Neuronal stem cell (in vitro differentiated cells): Measurements from ENCODE around the gene NDUFA13.

ENCODE experiments used
- DNase-seq: peaks from one replicate; pipeline ENCODE4 v3.0.0-alpha.2; 2013; ENCODE audit warnings: low spot score
- H2AFZ ChIP-seq: one replicate; pipeline ENCODE4 v1.6.1; 2013; ENCODE audit warnings: mild to moderate bottlenecking, low read length, inconsistent platforms
- H2AK5ac ChIP-seq: 2 replicates; pipeline ENCODE4 v1.6.1; 2013; ENCODE audit warnings: low read depth, mild to moderate bottlenecking, inconsistent platforms, low read length, moderate library complexity, mixed read lengths
- H2BK120ac ChIP-seq: 2 replicates; pipeline ENCODE4 v1.6.1; 2013; ENCODE audit warnings: low read depth, mild to moderate bottlenecking, inconsistent platforms, low read length, moderate library complexity, mixed read lengths
- H2BK12ac ChIP-seq: one replicate; pipeline ENCODE4 v1.6.1; 2013; ENCODE audit warnings: low read length, inconsistent platforms
- H2BK15ac ChIP-seq: 2 replicates; pipeline ENCODE4 v1.6.1; 2013; ENCODE audit warnings: mild to moderate bottlenecking, low read length, inconsistent platforms, mixed read lengths
- H2BK5ac ChIP-seq: one replicate; pipeline ENCODE4 v1.6.1; 2013; ENCODE audit warnings: inconsistent platforms, mild to moderate bottlenecking, low read length, moderate library complexity
- H3K14ac ChIP-seq: one replicate; pipeline ENCODE4 v1.6.1; 2013; ENCODE audit warnings: low read length, inconsistent platforms
- H3K18ac ChIP-seq: 2 replicates; pipeline ENCODE4 v1.6.1; 2013; ENCODE audit warnings: low read length, inconsistent platforms
- H3K23ac ChIP-seq: 2 replicates; pipeline ENCODE4 v1.6.1; 2013; ENCODE audit warnings: low read depth, mild to moderate bottlenecking, mixed read lengths, low read length, inconsistent platforms; ENCODE audit not compliant: poor library complexity
- H3K27ac ChIP-seq: replicated peaks from 3 replicates; pipeline ENCODE4 v1.5.1; 2013; ENCODE audit warnings: low read length, inconsistent platforms
- H3K27me3 ChIP-seq, 3 experiments: 2 replicates each; pipeline ENCODE4 v1.6.1; 2013; ENCODE audit warnings: low read length in 3 of 3, mild to moderate bottlenecking in 2 of 3, inconsistent platforms in 1 of 3, low read depth in 1 of 3, mixed read lengths in 1 of 3, moderate library complexity in 1 of 3; ENCODE audit not compliant: control insufficient read depth in 3 of 3, insufficient read depth in 3 of 3
- H3K36me3 ChIP-seq, 2 donors: replicated peaks in 1 of 2; 2 replicates each; pipeline ENCODE4 v1.6.1; 2013; ENCODE audit warnings: low read length in 2 of 2; ENCODE audit not compliant: control insufficient read depth in 2 of 2, insufficient read depth in 2 of 2
- H3K4ac ChIP-seq: 2 replicates; pipeline ENCODE4 v1.6.1; 2013; ENCODE audit warnings: inconsistent platforms, mild to moderate bottlenecking, low read length, moderate library complexity
- H3K4me1 ChIP-seq, 2 donors: 1 replicate in 1 of 2; 2 replicates in 1 of 2; pipeline ENCODE4 v1.6.1; 2013; ENCODE audit warnings: low read length in 2 of 2, low read depth in 1 of 2; ENCODE audit not compliant: control insufficient read depth in 2 of 2, insufficient read depth in 1 of 2
- H3K4me2 ChIP-seq: one replicate; pipeline ENCODE4 v1.6.1; 2013; ENCODE audit warnings: mild to moderate bottlenecking, low read length, inconsistent platforms; ENCODE audit not compliant: insufficient read depth, poor library complexity, severe bottlenecking
- H3K4me3 ChIP-seq, 2 donors: 2 replicates each; pipeline ENCODE4 v1.5.1; 2013; ENCODE audit warnings: low read length in 2 of 2, mild to moderate bottlenecking in 2 of 2, inconsistent platforms in 1 of 2, moderate library complexity in 1 of 2
- H3K79me1 ChIP-seq: one replicate; pipeline ENCODE4 v1.6.1; 2013; ENCODE audit warnings: low read depth, mild to moderate bottlenecking, inconsistent platforms, low read length, moderate library complexity
- H3K9ac ChIP-seq: one replicate; pipeline ENCODE4 v1.6.1; 2013; ENCODE audit warnings: mild to moderate bottlenecking, low read depth, low read length, inconsistent platforms; ENCODE audit not compliant: poor library complexity
- H3K9me3 ChIP-seq, 2 donors: replicated peaks in 1 of 2; 2 replicates each; pipeline versions ENCODE3 to v1.6.1; 2013; ENCODE audit warnings: low read length in 2 of 2, mild to moderate bottlenecking in 2 of 2, inconsistent platforms in 1 of 2, low read depth in 1 of 2, mixed read lengths in 1 of 2, moderate library complexity in 1 of 2; ENCODE audit not compliant: control insufficient read depth in 2 of 2, insufficient read depth in 1 of 2
- H4K8ac ChIP-seq: one replicate; pipeline ENCODE4 v1.6.1; 2013; ENCODE audit warnings: low read depth, mild to moderate bottlenecking, inconsistent platforms, low read length, moderate library complexity
- H4K91ac ChIP-seq: one replicate; pipeline ENCODE4 v1.6.1; 2013; ENCODE audit warnings: low read length, low read depth, mild to moderate bottlenecking, inconsistent platforms; ENCODE audit not compliant: poor library complexity
- WGBS, 2 donors: extraction: QIAGEN DNeasy Blood & Tissue Kit; methylation state at CpG; one replicate each; pipeline ENCODE4 v1.1.7; 2013; ENCODE audit warnings: missing lambda C conversion rate in 2 of 2, mixed read lengths in 1 of 2; ENCODE audit not compliant: insufficient read length in 2 of 2, insufficient replicate concordance in 1 of 2; ENCODE audit errors: extremely low coverage in 2 of 2; 5-methylcytosine and 5-hydroxymethylcytosine counted together

NDUFA13 gene

DNA sequence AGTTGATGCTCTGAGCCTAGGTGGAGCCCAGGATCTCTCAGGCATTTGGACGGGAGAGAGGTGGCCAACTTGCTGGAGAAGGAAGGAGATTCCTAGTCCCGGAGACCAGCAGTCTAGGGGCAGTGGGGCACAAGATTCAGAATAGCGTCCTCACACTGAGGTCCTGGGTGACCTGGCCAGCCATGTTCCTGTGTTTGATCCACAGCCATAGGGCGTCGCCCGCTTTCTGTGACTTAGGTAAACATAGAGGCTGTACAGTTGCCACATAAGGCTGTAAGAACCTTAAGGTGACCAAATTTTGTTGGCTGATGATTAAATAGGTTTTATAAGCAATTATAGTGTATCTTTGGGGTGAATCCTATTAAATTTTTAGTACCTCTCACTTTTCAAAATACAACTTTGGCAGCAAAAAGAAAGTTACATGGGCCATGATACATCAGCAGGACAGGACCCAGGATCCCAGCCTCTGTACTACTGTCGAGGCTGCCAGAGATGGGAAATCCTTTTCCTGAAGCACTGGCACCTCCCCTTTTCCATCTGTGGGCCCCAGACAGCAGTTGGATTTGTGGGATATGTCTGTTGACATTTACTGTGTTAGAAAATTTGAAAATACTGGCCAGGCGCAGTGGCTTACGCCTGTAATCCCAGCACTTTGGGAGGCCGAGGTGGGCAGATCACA lies 38.2 kb upstream of the NDUFA13 start:
- Histone ChIP-seq H2AK5ac (no peak overlapping the region), H3K23ac (no peak overlapping the region), H3K27me3 (no peaks in the 10 kb centered on the region), H3K79me1 (peaks cover 14% of the 10 kb centered on the region), H3K4me2 (no peak overlapping the region), H2AFZ (no peak overlapping the region), H3K18ac (no peak overlapping the region), H2BK5ac (no peak overlapping the region), H2BK15ac (no peak overlapping the region), H3K9me3 (no peaks in the 10 kb centered on the region), H2BK120ac (no peak overlapping the region), H4K8ac (no peak overlapping the region), H3K9ac (no peak overlapping the region), H3K36me3 (peaks cover 19 to 87% of the 10 kb centered on the region in 2 donors), H3K4me1 (peaks cover 4 to 10% of the 10 kb centered on the region in 2 donors), H4K91ac (no peak overlapping the region), H3K4me3 (no peak overlapping the region), H3K4ac (no peak overlapping the region), H3K14ac (no peak overlapping the region), H2BK12ac (no peak overlapping the region), H3K27ac (no peak overlapping the region)
- no CpG with 5 or more reads among the region's 10 CpGs for WGBS, 2 donors
- DNase-seq: no peak

- Histone ChIP-seq H3K79me1 (peaks cover 21% of the 10 kb centered on the region), H3K4me1 (peaks cover 4 to 9% of the 10 kb centered on the region in 2 donors), H4K91ac (no peak overlapping the region), H3K9ac (no peak overlapping the region), H2BK15ac (no peak overlapping the region), H3K14ac (no peak overlapping the region), H3K27me3 (no peaks in the 10 kb centered on the region), H2BK12ac (no peak overlapping the region), H3K27ac (no peak overlapping the region), H3K9me3 (no peaks in the 10 kb centered on the region), H3K36me3 (peaks cover 15 to 81% of the 10 kb centered on the region in 2 donors), H4K8ac (no peak overlapping the region), H3K18ac (peak overlapping the region; percentile 74), H2AFZ (no peak overlapping the region), H3K4me3 (no peak overlapping the region), H3K4ac (no peak overlapping the region), H2BK5ac (peak overlapping the region; percentile 26), H2BK120ac (no peak overlapping the region), H2AK5ac (no peak overlapping the region), H3K4me2 (no peak overlapping the region), H3K23ac (peak overlapping the region; percentile 44)
- no peak for DNase-seq
- no CpG with 5 or more reads among the region's 5 CpGs for WGBS, 2 donors
Observed at GRCh38 chr19:19480688-19481087, 35.3 kb upstream of the NDUFA13 start.

DNA sequence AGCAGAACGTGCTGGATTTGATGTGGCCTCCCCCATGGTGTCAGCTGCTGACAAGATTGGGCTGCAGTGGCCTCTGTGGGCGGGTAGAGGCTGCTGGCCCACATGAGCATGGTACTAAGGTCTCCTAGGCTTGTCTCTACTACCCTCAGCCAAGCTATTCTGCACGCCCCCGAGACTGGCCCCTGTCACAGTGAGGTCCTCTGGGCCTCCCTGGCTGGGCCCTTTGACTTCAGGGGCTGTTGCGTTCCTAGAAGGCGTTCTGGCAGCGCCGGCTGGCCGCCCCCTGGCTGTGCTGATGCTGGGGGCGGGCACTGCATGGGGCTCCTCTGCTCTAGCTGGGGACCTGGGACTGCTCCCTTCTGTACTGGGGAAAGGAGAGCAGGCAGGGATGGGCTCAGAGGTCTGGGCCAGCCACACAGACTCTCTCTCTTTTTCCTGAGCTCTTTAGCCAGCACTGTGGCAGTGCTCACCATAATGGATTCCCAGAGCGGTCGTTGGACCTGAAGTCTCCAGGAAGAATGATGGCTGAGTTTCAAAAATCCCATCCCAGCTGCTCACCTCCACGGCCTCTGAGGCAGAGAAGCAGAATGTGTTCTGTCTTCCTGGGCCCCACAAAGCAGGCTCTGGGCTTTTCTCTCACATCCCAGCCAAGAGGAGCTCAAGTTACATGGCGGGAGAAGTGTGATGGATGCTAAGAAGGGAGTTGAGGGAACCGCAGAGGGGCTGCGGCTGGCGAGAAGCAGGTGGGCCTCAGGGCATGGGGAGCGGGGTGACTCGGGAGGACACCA lies 33.0 kb upstream of the NDUFA13 start:
- Histone ChIP-seq H3K79me1 (peaks cover 25% of the 10 kb centered on the region), H3K4ac (no peak overlapping the region), H3K4me1 (peaks cover 18% of the 10 kb centered on the region in 2 donors), H3K27me3 (no peaks in the 10 kb centered on the region), H4K8ac (no peak overlapping the region), H2BK120ac (no peak overlapping the region), H3K23ac (no peak overlapping the region), H2AK5ac (no peak overlapping the region), H2AFZ (no peak overlapping the region), H4K91ac (no peak overlapping the region), H2BK12ac (no peak overlapping the region), H3K14ac (no peak overlapping the region), H3K9ac (peak overlapping the region; percentile 0), H3K18ac (peak overlapping the region; percentile 82), H2BK15ac (no peak overlapping the region), H3K4me3 (no peak overlapping the region), H3K9me3 (no peaks in the 10 kb centered on the region), H3K4me2 (no peak overlapping the region), H3K36me3 (peaks cover 15 to 73% of the 10 kb centered on the region in 2 donors), H2BK5ac (no peak overlapping the region), H3K27ac (peak overlapping the region; percentile 68)
- WGBS, 2 donors: no CpG with 5 or more reads among the region's 19 CpGs
- no peak for DNase-seq
